Adipose tissue (tissue), 3 donors: ENCODE data around the gene VIPR1. TPM values are rescaled to one million over a fixed set of nuclear protein-coding genes. Genes with fewer than 3 reads are reported as not detected.

ENCODE experiments used
- H3K27ac ChIP-seq: one replicate; pipeline ENCODE4 v1.5.1; 2013; ENCODE audit warnings: low read depth, low read length
- WGBS, 3 donors: extraction: QIAGEN DNeasy Blood & Tissue Kit; methylation state at CpG; one replicate each; pipeline ENCODE4 v1.1.7; 2013; 5-methylcytosine and 5-hydroxymethylcytosine counted together
- polyA plus RNA-seq, 3 donors: library from polyadenylated mRNA; stranded (reverse); fragments of 200-250 nt; gene quantifications; one replicate each; pipeline ENCODE4 v1.2.3, GENCODE V29; 2013
- donor health status: healthy with polysubstance abuse.
- donor health status: Bipolar disorder and iron deficiency.
- donor health status: healthy.

Gene VIPR1, protein sequence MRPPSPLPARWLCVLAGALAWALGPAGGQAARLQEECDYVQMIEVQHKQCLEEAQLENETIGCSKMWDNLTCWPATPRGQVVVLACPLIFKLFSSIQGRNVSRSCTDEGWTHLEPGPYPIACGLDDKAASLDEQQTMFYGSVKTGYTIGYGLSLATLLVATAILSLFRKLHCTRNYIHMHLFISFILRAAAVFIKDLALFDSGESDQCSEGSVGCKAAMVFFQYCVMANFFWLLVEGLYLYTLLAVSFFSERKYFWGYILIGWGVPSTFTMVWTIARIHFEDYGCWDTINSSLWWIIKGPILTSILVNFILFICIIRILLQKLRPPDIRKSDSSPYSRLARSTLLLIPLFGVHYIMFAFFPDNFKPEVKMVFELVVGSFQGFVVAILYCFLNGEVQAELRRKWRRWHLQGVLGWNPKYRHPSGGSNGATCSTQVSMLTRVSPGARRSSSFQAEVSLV
- polyA plus RNA-seq = 10 to 100 TPM in 1 of 3 donors, 1 to 10 TPM in 2; 1.6 to 12.6 (median 6.9) TPM

DNA sequence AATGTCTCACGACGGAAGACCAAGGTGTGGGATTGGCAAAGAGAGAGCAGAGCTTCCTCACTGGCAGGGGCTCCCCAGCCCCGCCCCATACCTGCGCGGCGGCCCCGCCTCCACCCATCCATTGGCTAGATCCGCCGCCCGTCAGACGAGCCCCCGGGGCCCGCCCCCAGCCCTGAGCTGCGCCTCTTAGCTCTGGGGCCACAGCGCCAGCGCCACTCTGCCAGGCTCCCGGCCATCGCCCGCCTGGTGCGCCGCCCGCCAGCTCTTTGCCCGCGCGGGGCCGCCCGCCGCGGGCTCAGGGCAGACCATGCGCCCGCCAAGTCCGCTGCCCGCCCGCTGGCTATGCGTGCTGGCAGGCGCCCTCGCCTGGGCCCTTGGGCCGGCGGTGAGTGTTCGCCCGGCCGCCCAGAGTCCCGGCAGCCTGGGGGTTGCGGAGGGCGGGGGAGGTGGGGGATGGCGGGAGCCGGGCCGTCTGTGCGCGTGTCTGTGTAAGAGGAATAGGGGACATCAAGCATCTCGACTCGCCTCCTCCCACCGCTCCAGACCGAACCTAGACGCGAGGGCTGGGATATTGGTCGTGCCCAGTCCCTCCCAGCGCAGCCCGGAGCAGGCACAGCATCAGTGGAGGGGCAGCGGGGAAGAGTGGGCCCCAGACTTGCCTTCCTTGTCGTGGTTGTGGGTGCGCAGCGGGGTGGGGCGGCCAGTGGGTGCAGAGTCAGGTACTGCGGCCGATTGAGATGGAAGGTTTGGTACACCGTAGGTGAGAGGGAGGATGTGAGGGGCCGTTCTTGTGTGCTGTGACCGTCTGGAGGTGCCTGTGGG lies at the start of gene VIPR1:
Gene VIPR1, plus strand, starts transcription at position 215 of the 822 bp plus-strand sequence. Its CDS starts 93 bp downstream, at position 308.
- no peak within 1 kb of the TSS for H3K27ac ChIP-seq
- 7 to 9% (median 9%) methylated on average over 57 to 69 of the region's 69 CpGs for WGBS, 3 donors

DNA sequence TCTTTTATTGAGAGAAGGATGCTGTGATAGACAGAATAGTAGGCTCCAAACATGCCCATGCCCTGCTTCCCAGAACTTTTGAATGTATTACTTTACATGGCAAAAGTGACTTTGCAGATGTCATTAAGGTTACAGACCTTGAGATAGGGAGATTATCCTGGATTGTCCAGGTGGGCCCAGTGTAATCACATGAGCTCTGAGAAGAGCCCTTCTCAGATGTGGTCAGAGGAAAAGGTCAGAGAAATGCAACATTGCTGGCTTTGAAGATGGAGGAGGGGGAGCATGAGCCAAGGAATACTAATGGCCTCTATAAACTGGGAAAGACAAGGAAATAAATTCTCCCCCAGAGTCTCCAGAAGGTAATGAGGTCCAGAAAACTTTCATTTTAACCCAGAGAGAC lies 46.2 kb upstream of the VIPR1 start:
- no peak overlapping the region for H3K27ac ChIP-seq

DNA sequence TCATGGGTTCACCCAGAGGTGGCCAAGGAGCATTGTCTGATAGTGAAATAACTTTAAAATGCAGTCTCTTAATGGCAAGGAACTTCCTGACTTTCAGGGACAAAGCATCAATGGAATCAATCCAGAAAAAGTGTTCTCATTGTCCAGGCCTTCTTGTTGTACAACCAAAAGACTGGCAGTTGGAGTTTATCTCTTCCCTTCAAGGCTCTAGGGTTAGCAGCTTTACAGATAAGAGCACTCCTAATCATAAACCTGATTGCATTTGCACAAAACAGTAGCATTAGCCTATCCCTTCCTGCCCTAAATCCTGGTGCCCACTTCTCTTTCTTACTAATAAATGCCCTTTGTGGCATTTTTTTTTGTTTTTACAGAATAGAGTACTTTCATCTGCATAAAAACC lies 43.3 kb upstream of the VIPR1 start:
- no peak overlapping the region for H3K27ac ChIP-seq

DNA sequence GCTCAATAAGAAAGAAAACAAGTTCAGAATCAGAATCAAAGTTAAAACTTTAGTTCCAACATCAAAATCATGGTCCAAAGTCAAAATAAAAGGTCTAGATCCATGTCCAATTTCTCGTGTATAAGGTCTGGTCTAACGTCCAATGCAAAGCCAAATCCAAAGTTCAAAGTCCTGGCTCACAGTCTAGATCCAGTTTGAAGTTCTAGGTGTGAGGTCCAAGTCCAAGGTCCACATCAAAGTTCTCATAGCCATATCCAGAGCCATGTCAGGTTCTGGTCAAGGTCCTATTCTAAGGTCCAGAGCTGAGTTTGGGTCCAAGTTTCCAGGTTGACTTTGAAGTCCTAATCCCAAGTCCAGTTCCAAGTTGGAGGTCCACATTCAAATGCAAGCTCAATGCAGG lies 40.7 kb upstream of the VIPR1 start:
- 70 to 90% (median 85%) methylated on average over 2 of the region's 2 CpGs for WGBS, 3 donors
- no peak overlapping the region for H3K27ac ChIP-seq

DNA sequence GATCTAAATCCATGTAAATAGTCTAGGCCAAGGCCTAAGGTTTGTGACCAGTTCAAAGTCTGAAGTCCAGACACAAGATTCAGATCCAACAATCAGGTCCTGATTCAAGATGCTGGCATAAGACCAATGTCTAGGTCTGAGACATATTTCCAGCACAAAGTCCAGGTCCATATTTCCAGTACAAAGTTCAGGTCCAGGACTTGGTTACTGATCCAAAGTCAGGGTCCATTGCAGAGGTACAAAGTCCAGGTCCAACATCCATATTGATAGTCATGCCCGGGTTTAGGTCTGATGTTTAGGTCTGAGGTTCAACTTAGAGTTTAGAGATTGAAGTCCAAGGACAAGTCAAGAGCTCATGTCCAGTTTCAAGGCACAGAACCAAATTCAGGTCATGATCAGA lies 39.4 kb upstream of the VIPR1 start:
- H3K27ac ChIP-seq = no peak overlapping the region
- WGBS, 3 donors = 42 to 82% (median 75%) methylated on average over 1 of the region's 1 CpG

DNA sequence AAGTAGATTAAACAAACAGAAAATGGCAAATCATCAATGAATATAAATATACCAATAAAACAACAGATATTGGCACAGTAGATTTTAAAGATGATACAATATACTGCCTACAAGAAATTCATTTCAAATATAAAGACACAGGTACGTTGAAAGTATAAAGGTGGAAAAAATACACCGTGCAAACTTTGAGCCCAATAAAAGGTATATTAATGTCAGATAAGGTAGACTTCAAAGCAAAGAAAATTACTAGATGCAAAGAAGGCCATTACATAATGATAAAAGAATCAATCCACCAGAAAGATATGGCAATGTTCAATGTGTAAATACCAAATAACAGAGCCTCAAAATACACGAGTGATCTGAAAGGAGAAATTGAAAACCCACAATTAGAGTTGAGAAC lies 34.3 kb upstream of the VIPR1 start:
- 69 to 89% (median 83%) methylated on average over 3 of the region's 3 CpGs for WGBS, 3 donors
- H3K27ac ChIP-seq = no peak overlapping the region

DNA sequence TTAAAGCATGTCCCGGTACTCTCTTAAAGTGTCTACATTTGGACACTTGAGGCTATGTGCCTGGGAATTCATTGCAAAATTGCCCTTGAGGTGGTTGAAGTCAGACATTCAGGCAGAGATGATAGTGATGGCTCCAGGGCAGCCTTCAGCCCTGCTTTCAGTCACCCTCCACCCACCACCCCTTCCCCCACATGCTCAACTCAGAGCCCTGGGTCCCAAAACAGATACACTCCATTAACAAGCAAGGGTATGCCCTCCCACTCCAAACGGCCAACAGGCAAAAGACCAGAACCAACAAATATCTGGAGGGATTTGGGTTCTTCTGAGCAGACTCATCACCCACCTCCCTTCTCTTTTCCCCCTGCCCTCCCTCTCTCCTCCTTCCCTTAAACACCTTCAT lies 29.9 kb upstream of the VIPR1 start:
- WGBS, 3 donors = 65 to 84% (median 77%) methylated on average over 2 of the region's 2 CpGs
- H3K27ac ChIP-seq = no peak overlapping the region

DNA sequence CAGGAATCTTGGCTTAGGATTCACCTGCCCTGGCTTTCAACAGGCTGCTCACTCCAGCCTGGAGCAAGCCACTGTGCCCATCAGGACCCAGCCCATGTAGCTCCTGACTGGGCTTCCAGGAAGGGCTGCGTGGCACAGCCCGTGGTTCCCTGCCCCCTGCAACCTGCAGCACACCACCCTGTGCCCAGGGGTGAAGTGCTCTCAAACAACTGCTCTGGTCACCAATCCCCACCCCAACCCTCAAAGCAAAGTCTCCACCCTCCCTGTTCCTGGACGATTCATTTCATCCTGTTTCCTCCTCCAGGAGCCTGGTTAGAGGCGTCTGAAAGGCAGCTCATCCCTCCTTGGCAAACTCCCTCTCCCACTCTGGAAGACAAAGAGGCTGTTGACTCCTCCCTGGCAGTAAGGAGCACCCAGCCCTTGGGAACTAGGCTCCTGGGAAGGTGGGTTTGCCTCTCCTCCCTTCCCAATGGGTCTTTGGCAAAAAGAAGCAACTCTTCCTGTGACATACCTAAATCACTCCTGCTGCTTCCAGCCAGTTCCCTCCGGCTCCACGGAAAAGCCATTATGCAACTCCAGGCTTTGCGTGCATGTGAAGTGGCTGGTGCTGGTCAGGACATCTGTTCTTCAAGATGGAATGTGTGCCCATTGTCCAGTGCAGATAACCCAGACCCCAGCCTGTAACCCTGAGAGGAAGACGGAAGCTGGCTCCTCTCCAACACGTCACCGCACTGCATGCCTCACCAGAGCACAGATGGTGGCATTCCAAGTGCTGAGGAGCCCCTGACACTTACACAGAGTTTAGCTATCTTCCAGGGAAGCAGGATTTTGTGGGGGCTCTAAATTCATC lies 29.1 kb upstream of the VIPR1 start:
- H3K27ac ChIP-seq = no peak overlapping the region
- WGBS, 3 donors = 41 to 50% (median 49%) methylated on average over 10 of the region's 10 CpGs

DNA sequence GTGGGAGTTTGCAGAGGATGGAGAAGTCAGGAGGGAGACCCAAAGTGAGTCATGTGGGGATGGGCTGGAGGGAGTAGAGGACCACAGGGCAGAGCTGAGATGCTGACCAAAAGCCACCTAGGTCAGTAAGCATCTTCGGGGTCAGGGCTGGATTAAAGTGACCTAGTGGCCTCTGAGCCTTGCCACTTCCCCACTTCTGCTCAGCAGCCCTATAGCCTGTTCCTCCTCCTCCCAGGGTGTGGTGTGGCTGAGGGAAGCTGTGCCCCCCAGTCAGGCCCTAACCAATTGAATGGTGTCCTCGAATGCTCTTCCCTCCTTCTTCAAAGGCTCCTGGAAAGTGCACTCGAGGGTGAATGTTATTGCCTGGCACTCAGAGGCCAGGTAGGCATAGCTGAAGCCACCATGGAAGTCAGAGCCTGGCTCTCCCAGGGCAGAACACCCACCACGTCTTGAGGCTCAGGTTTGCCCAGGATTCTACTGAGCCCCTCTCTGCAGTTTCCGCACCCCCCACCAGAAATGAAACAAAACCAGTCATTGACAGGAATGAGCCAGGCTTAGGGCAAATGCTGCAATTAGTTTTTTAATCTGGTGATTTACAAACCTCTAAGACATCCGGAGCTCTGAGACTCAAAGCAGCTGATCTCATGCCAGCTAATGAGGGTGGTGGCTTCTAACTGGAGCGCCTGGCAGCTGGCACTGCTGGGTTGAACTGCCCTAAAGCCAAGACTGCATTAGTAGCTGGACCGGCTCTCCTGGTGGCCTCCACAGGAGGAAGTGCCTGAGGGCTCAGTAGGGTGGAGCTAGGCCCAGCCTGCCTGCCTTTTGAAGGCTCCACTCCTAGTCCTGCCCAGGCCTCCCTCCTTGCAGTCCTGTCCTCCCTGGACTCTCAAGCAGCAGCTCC lies 26.0 kb upstream of the VIPR1 start:
- 45 to 59% (median 48%) methylated on average over 8 of the region's 8 CpGs for WGBS, 3 donors
- no peak overlapping the region for H3K27ac ChIP-seq

DNA sequence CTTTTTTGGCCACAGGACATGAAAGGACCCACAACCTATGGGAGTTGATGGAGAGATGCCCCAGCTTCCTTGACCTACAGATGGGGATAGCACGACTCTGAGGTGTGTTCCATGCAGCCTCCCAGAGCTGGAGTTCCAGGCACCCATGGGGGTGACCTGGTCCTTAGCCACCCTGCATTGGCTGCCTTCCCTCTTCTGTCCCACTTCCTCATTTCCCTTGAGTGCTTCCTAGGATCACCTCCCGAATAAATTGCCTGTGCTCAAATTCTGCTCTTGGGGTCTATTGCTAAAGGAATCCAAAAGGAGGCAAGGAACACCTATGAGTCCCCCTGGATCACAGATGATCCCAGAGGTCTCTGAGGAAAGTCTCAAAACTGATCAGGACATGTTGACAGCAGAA lies 24.7 kb upstream of the VIPR1 start:
- 76 to 83% (median 81%) methylated on average over 2 of the region's 2 CpGs for WGBS, 3 donors
- H3K27ac ChIP-seq = no peak overlapping the region

DNA sequence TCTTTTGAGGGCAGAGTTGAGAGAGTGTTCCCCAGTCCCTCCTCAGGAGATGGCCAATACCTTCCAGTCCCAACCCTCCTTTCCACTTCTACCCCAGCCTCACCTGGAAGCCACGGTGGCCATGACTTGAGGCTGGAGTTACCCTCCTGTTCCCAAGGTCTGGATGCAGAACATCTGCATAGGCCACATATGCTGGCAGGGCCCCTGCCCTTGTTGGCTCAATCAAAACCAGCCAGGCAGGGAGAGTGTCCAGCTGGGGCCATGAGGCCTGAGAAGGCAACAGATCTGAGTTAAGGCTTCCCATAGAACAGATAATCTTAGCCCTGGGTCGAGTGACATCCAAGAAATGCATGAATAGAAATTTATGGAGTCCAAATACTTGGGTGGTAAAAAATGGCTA lies 23.6 kb upstream of the VIPR1 start:
- 32 to 61% (median 45%) methylated on average over 2 of the region's 2 CpGs for WGBS, 3 donors
- H3K27ac ChIP-seq = no peak overlapping the region

DNA sequence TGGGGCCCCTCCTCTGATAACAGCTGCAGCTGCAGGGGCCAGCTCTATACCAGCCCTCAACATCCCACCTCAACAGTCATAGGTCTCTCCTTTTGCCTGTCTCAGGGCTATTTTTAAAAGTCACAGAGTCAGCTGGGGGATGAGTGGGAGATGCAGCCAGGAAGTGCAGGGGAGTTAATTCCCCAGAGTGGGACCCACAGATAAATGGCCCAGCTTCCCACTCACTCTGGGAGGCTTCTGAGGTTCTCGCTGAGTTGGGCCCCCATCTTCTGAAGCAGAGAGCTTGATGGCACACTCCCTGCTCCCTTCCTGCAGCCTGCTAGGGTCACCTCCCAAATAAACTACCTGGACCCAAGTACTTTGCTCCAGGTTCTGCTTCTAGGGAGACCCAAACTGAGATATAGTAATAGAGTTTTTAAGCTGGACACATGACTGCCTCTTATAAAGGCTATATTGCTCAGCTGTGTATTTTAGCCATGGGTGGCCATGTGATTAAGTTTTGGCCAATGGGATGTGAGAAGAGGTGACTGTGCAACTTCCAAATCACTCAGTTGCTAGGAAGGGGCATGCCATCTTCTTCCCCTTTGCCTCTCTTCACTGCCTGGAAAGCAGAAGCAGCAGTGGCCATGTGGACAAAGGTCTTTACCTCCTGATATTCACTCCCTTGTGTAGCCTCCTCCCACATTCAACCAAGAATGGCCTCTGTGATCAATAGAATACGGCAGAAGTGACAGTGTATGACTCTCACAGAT lies 15.5 kb upstream of the VIPR1 start:
- H3K27ac ChIP-seq = no peak overlapping the region
- 70 to 80% (median 77%) methylated on average over 2 of the region's 2 CpGs for WGBS, 3 donors

DNA sequence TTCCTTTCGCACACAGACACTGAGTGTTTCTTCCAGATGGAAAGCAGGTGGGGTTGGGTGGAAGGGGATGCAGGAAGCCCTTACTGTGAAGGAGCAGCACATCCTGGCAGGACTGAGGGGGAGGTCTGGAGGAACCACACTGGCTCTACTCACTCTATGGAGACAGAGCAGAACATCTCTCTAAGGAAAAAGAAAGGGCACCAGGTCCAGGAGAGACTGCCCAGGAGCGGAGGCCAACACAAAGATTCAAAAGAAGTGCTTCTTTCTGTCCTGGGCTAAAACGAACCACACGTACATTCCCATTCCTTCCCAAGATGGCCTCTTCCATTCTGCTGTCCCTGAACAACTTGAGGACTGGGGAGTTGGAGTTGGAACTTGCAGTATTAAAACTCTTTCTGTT lies 13.8 kb upstream of the VIPR1 start:
- no peak overlapping the region for H3K27ac ChIP-seq
- 76 to 92% (median 92%) methylated on average over 4 of the region's 4 CpGs for WGBS, 3 donors

DNA sequence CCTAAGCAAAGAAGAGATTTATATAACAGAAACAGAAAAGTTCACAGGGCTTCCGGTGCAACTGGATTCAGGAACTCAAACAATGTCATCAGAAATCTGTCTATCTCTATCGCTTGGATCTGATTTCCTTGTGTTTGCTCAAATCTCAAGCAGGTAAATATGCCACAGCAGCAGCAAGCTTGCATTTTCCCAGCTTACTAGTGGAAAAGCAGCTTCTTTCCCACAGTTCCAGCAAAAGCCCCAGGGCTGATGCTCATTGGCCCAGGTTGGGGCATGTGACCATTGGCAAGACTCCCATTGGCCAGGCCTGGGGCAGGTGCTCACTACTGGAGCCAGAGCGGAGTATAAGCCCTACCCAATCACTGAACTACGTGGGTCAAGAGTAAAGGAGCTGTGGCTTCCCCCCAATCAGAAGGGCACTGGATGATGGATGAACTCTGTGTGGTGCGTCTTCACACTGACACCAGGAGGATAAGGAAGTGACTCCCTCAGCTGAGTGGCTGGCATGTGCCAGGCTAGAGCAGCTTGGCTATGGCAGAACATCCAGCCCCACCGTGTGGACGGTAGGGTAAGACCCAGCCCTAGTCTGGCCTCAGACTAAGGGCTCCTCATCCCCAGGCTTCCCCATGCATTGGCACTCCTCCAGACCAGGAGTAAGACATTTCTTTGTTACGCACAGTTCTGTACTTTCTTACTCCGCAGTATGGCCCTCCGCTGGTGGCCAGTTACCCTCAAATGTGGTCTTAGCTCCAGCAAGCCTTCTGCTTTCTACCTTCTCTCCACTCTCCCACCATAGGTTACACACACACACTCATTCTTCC lies 13.1 kb upstream of the VIPR1 start:
- H3K27ac ChIP-seq = no peak overlapping the region
- 86 to 93% (median 92%) methylated on average over 10 of the region's 10 CpGs for WGBS, 3 donors

DNA sequence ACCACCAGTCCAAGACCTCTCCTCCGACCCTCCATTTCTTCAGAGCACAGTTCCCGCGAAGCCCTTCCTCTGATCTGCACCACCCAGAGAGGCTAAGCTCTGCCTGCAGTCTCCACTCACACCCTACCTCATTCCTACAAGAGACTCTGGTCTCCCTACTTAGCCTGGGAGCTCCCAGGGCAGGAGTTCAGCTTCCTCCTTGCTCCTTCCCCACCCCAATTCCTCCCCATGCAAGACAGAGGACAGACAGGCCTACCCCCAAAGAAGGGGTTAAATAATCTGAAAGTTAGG lies 12.6 kb upstream of the VIPR1 start:
- H3K27ac ChIP-seq = no peak overlapping the region
- 77 to 89% (median 86%) methylated on average over 3 of the region's 3 CpGs for WGBS, 3 donors

DNA sequence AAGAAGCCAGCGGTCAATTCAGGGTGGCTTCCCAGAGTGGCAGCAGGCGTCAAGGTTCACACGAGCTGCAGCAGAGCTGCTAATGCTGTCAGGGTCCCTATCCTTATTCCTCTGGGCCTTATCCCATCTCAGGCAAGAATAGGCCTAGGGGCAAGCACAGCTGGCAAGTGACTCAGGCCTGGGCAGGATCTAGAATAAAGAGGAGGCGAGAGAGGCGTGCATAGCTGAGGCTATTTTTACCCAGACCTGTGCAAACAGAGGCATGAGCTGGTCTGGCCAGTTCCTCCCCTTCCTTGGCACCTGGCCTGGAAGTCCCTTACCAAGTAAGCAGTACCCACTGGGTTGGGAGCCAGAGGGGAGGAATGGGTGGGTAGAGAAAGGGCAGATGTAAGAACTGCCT lies 12.2 kb upstream of the VIPR1 start:
- WGBS, 3 donors = 34 to 67% (median 52%) methylated on average over 5 of the region's 5 CpGs
- no peak overlapping the region for H3K27ac ChIP-seq
